NCI-H526 (cell line): ENCODE results near the gene TNFRSF21.
"Not testable (repeated sequence)": the region's sequence is repeated elsewhere in the genome, so short reads cannot be mapped to it uniquely, and the experiment has no call there.

ENCODE experiments used
- DNase-seq, 2 experiments: peaks; one replicate each; lab custom pipeline; 2025; lab: John Stamatoyannopoulos, UW

Gene TNFRSF21

DNA sequence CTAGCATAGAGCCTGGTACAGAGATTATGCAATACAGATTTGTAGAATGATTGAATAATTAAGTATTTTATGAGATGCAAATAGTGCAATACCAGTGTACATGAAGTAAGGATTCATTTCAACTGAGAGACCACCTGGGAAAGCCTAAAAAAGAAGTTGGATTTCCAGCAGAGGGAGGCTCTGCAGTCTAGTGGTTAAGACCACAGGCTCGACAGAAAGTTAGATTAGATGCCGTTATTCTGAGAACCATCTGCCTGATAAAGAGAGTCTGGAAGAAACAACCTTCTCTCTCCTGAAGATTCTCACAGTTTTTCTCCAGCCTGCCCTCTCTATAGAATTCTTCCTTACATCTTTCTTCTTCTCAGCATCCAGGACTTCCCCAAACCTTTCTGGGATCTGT is 13.6 kb upstream of the TNFRSF21 start:
- no peak for DNase-seq

DNA sequence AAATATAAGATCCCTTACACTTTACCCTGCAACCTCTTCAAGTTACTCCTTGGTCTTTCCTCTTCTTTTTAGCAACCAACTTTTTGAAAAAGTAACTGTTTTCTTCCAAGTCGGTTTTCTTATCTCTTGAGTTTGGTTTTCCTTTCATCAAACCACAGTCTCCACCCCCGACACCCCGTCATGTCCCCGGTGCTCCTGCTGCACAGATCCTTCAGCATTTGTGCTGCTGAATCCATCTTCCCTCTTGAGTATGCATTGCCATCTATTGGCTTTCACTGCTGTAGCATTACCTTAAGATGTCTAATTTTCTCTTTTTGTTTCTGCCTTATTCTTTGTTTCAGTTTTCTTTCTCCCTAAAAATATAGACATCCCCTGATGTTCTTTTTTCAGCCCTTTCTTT is 11.9 kb upstream of the TNFRSF21 start:
- DNase-seq, result no peak

- no peak for DNase-seq
Observed at GRCh38 chr6:47319867-47320266, 10.2 kb upstream of the TNFRSF21 start.

GRCh38 chr6:47319382-47319781 is 9.7 kb upstream of the TNFRSF21 start:
- DNase-seq, result no peak

- DNase-seq, result no peak
Observed at GRCh38 chr6:47318236-47318989, 8.7 kb upstream of the TNFRSF21 start.

- not testable (repeated sequence) for DNase-seq
Observed at GRCh38 chr6:47315181-47315580, 5.5 kb upstream of the TNFRSF21 start.

DNA sequence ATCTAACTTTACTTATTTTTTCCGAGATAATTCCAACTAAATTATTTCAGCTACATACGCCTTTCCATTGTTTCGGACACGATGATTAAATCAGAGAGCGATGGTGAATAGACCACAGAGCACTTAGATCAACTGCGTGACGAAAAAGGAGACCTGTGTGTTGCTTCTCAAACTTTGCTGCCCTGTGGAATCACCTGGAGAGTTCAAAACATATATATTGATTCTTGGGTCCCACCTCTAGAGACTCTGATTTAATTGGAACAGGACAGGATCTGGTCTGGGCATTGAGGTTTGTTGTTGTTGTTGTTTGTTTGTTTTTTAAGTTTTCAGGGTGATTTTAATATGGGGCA is 401 bp upstream of the TNFRSF21 start:
- no peak for DNase-seq

DNA sequence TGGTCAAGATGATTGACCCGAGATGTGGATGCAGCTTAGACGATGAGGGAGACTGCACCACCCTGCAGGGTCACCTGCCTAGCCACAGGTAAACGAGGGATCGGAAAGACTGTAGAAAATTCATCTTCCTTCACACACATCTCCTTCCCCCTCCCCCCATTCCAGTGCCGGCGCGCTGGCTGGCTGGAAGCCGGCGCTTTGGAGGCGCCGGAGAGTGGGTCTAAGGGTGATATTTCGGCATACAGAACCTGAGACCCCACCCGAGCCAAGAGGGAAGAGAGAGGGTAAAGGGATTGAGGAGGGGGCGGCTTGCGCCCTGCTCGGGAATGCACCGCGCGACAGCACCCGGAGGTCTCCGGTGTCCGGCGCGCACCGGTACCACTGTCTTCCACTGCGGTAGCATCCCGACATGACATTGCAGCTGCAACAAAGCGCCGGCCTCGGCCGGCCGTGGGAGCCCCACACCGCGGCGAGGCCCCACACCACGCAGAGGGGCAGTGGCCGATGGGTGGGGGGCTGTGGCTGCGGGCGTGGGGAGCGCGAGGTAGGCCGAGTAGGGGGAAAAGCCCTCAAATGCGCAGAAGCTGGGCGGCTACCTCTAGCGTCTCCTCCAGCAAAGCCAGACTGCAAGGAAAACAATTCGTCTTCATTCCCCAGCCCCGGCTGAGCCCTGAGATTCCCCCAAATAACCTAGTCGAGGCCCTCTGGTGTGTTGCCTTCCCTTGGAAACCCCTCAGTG is 984 bp downstream of the TNFRSF21 start:
- peak; percentile 25 to 59 for DNase-seq

DNA sequence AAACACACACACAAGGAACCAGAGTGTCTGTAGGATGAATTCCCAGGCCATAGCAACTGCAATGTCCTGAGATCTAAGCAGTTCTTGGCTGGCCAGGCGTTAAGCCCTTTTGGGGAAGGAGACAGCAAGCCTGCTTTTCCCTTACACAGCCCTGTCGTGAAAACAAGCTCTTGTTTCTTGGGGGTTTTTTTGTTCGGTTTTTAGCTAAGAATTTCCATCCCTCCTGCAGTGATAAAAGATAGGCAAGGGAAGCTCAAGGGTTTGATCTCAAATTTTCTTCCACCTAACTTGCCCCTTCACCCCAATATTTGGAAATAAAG is 1.5 kb downstream of the TNFRSF21 start:
- peak in 1 of 2 experiments; percentile 22 for DNase-seq

DNA sequence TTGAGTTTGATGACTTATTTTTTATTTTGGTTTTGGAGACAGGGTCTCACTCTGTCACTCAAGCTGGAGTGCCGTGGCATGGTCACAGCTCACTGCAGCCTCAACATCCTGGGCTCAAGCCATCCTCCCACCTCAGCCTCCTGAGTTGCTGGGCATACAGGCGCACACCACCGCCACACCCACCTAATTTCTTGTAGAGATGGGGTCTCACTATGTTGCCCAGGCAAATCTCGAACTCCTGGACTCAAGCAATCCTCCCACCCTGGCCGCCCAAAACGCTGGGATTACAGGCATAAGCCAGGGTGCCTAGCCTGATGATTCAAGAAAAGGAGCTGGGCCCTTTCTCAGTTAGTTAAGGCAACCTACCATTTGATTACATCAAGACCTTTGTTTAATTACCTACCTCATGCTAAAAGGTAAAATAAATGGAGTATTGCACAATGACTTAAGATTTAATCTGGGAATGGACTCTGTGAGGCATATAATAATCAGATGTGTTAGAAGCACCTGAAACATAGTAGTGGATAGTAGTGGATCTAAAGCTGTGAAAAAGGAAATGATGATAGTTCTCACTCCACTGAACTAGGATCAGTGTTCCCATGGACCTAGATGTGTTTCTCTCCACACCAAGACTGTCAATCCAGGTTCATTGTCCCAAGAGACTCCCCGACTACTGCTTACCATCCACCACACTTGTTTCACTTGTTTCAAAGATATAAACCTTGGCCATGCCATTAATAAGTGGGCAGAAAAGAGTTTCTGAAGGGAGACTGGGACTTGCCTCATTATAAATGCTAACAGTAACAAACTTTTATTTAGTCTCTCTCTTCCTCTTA is 2.1 kb downstream of the TNFRSF21 start:
- no peak for DNase-seq

GRCh38 chr6:47306887-47307286 is 2.8 kb downstream of the TNFRSF21 start:
- DNase-seq, result no peak

GRCh38 chr6:47303861-47304260 is 5.8 kb downstream of the TNFRSF21 start:
- no peak for DNase-seq

GRCh38 chr6:47303342-47303741 is 6.4 kb downstream of the TNFRSF21 start:
- no peak for DNase-seq

DNA sequence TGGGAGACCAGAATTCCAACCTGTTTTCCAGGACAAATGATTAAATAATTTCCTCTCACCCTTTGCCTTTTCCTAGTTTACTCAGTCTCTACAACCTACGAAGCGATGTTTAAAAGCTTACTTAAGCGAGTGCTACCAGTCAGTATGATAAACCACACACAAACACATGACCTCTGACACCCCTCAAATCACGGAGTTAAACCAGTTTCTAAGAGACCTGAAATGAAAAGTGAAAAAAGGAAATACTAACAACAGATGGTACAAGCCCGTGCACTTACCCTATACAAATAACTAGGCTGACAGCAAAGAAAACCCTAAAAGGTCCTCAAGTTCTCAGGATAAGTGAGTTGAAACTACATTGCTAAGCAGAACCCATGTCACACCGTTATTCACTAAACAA is 7.7 kb downstream of the TNFRSF21 start:
- DNase-seq, result no peak

GRCh38 chr6:47301441-47301840 is 8.3 kb downstream of the TNFRSF21 start:
- DNase-seq, result no peak

GRCh38 chr6:47300417-47300816 is 9.3 kb downstream of the TNFRSF21 start:
- no peak for DNase-seq

DNA sequence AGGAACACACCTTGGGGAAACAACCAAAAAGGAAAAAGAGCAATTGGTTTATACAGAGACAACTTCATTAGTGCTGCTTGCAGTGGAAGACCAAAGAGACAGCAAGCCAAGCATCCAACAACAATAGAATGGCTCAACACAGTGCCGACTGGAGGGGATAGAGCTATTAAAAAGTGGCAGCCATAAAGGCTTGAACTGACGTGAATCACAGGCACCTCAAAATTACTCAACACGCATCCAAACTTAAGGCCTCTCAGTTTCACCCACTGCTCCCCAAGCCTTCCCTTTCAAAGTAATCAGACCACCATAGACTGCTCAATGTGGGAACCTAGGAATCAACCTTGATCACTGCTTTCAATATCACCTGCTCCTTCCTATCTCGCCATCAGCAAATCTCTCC is 9.7 kb downstream of the TNFRSF21 start:
- no peak for DNase-seq

DNA sequence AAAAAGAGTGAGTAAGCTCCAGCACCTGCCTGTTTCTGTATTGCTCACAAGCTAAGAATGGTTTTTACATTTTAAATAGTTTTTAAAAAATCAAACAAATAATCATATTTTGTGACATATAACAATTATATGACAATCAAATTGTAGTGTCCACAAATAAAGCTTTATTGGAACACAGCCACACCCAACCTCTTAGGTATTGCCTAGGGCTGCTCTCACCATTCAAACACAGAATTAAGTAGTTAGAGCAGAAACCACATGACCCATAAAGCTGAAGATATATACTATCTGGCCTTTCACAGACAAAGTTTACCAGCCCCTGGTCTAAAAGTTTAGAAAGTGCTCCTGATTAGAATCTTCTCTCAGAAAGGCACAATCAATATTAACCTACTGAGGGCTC is 11.2 kb downstream of the TNFRSF21 start:
- DNase-seq, result no peak

GRCh38 chr6:47294990-47295389 is 14.7 kb downstream of the TNFRSF21 start:
- DNase-seq, result no peak

DNA sequence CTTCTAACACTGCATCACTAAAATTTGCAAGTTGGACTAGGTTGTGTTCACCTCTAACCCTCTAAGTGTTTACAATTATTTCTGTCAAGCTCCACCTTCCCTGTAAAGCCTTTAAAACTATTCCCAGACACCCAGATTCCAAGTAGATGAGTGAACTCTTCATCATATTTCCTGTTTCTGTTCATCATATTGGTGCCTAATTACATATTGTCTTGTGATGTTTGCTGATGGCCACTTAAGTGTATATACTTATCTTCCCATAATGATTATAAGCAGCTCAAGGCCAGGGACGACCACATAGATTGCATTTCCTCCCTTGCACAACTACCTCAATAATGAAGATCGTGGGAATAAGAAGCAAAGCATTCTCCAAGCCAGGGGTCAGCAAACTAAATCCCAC is 16.8 kb downstream of the TNFRSF21 start:
- no peak for DNase-seq

- DNase-seq, result no peak
Observed at GRCh38 chr6:47292027-47292426, 17.7 kb downstream of the TNFRSF21 start.

DNA sequence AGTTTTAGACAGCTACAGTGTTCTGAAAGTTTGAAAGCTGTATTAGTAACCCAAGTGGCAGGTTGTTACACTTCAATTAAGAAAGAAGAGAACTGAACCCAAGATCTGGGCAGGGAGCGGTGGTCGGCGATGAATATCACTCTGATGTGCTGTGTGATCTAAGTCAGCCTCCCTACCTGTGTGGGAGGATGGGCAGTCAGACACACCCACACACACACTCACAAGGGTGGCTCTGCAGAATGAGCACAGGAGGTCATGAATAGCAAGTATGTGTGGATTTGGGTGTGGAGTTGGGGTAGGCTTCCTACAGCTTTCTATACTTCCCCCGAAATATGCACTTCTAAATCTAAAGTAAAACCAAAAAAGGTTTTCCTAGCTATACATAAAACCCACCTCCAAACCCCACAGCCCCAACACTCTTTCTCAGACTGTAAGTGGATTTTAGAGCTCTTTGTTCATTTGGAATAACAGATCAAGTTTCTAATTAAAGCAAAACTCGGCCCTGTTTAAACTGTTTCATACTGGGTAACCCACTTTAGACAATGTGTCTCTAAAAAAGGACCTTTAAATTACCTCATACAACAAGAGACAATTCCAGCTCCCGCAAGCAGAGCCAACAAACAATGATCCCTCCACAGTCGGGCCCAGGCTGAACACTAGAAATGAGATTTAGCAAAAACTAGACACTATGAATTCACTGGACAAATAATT is 19.4 kb downstream of the TNFRSF21 start:
- no peak for DNase-seq
